GM06990 (cell line): ENCODE results near the gene IRF7.

Experiments used
- DNase-seq: peaks from one replicate; pipeline ENCODE4 v3.0.0-alpha.2; 2011; ENCODE audit not compliant: insufficient read length; ENCODE audit errors: extremely low read depth
- H3K27me3 ChIP-seq: replicated peaks from 2 replicates; pipeline ENCODE4 v1.6.0; 2011; ENCODE audit warnings: low read length; ENCODE audit not compliant: control insufficient read depth, insufficient read depth
- H3K36me3 ChIP-seq: 2 replicates; pipeline ENCODE4 v1.5.1; 2011; ENCODE audit warnings: low read length; ENCODE audit not compliant: control insufficient read depth, insufficient read depth
- H3K4me3 ChIP-seq: replicated peaks from 2 replicates; pipeline ENCODE4 v1.5.1; 2011; ENCODE audit warnings: low read depth, mild to moderate bottlenecking, control low read depth, low read length
- CTCF ChIP-seq: IDR thresholded peaks from 2 replicates; pipeline ENCODE4 v1.5.1; 2011; ENCODE audit warnings: low read length, control low read depth, mild to moderate bottlenecking, inconsistent platforms; ENCODE audit not compliant: insufficient read depth, poor library complexity, severe bottlenecking

IRF7 gene

DNA sequence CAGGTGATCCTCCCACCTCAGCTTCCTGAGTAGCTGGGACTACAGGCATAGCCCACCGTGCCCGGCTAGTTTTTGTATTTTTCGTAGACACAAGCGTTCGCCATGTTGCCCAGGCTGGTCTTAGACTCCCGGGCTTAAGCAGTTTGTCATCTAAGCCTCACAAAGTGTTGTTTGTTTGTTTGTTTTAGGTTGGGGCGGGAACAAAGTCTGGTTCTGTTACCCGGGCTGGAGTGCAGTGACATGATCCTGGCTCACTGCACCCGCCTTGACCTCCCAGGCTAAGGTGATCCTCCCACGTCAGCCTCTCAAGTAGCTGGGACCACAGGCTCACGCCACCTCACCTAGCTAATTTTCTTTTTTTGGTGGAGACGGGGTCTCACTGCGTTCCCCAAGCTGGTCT, 12.6 kb downstream of the IRF7 start:
- no peak for DNase-seq
- H3K27me3 ChIP-seq, result no peaks in the 10 kb centered on the region
- TF ChIP-seq CTCF, result no peak
- H3K36me3 ChIP-seq, result peaks cover 35% of the 10 kb centered on the region
- H3K4me3 ChIP-seq, result no peak overlapping the region

GRCh38 chr11:601573-602245, 14.0 kb downstream of the IRF7 start:
- Histone ChIP-seq H3K4me3 (no peak overlapping the region), H3K27me3 (no peaks in the 10 kb centered on the region), H3K36me3 (peaks cover 41% of the 10 kb centered on the region)
- no peak for DNase-seq
- no peak for TF ChIP-seq CTCF

DNA sequence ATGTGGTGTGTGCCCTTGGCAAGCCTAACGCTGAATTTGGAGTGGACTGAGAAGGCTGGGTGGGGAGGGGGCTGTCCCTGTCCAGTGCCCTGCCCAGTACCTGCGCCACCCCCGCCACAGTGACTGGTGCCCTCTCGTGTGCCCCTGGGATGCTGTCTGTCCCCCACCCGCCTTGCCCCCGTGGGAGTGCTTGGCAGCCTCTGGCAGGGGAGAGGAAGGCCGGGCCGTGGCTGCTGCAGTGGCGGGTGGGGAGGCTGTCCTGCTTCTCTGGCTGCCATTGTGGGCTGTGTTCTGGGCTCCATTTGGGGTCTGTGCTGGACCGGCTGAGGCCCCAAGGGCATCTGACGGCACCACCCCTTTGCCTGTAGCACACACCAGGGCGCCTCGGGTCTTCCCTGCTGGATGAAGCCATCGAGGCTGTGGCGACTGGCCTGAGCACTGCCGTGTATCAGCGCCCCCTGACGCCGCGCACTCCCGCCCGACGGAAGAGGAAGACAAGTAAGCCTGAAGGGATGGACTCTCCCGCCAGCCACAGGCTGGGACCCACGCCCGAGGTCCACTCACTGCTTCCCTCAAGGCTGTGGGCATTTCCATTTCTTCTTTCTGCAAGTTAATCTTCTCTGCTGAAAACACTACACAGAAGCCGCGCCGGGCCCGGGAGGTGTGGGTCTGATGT, 17.6 kb downstream of the IRF7 start:
- no peaks in the 10 kb centered on the region for H3K27me3 ChIP-seq
- H3K4me3 ChIP-seq, result no peak overlapping the region
- no peak for DNase-seq
- no peak for TF ChIP-seq CTCF
- H3K36me3 ChIP-seq, result peaks cover 41% of the 10 kb centered on the region

DNA sequence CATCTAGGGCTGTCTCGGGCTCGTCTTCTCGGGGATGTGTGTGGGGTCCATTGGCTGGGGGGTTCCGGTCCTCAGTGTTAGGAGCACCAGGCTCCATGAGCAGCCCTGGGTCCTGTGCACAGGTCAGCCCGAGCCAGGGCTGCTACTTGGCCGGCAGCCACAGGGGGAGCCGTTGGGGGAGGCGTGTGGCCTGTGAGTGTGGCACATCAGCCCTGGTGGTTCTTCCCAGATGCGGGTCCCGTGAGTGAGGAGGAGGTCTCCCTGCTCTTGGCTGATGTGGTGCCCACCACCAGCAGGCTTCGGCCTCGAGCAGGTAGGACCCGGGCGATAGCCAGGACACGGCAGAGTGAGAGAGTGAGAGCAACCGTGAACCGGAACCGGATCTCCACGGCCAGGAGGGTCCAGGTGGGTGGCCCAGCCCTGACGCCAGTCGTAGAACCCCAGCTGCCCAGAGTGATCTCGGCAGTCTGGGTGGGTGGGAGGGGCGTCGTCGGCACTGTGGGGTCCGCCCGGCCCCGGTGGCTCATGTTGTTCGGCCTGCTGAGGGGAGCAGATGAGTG, 18.5 kb downstream of the IRF7 start:
- peak; percentile 14 for TF ChIP-seq CTCF
- no peak for DNase-seq

GRCh38 chr11:596374-596773, 19.4 kb downstream of the IRF7 start:
- no peak for TF ChIP-seq CTCF
- Histone ChIP-seq H3K36me3 (peaks cover 46% of the 10 kb centered on the region), H3K27me3 (no peaks in the 10 kb centered on the region), H3K4me3 (no peak overlapping the region)
- no peak for DNase-seq

More for the DNA sequence above, 18.5 kb downstream of the IRF7 start:
- Histone ChIP-seq H3K36me3 (peaks cover 47% of the 10 kb centered on the region), H3K27me3 (no peaks in the 10 kb centered on the region), H3K4me3 (no peak overlapping the region)
